H9 (cell line): ENCODE data around the gene GATA5. TPM values are rescaled to one million over a fixed set of nuclear protein-coding genes. Genes with fewer than 3 reads are reported as not detected.

ENCODE experiments used
- DNase-seq: peaks from one replicate; pipeline ENCODE4 v3.0.0-alpha.2; 2017
- H2AFZ ChIP-seq: one replicate; pipeline ENCODE4 v1.6.1; 2013; ENCODE audit warnings: mild to moderate bottlenecking, low read length, control low read depth, moderate library complexity
- H2AK5ac ChIP-seq: 2 replicates; pipeline ENCODE4 v1.6.1; 2013; ENCODE audit warnings: low read length, control low read depth, mixed read lengths; ENCODE audit not compliant: insufficient read length
- H2BK120ac ChIP-seq: one replicate; pipeline ENCODE4 v1.6.1; 2013; ENCODE audit warnings: low read depth, mild to moderate bottlenecking, low read length, control low read depth, inconsistent platforms; ENCODE audit not compliant: poor library complexity, severe bottlenecking
- H2BK12ac ChIP-seq: 2 replicates; pipeline ENCODE4 v1.6.1; 2013; ENCODE audit warnings: low read length, control low read depth, mixed read lengths, low read depth; ENCODE audit not compliant: insufficient read length
- H2BK15ac ChIP-seq: 2 replicates; pipeline ENCODE4 v1.6.1; 2013; ENCODE audit warnings: low read depth, low read length, control low read depth
- H2BK20ac ChIP-seq: one replicate; pipeline ENCODE4 v1.6.1; 2013; ENCODE audit warnings: low read depth, mild to moderate bottlenecking, low read length, control low read depth, inconsistent platforms; ENCODE audit not compliant: poor library complexity, severe bottlenecking
- H2BK5ac ChIP-seq: 2 replicates; pipeline ENCODE4 v1.6.1; 2013; ENCODE audit warnings: low read length, control low read depth, mixed read lengths; ENCODE audit not compliant: insufficient read length
- H3K14ac ChIP-seq: 2 replicates; pipeline ENCODE4 v1.6.1; 2013; ENCODE audit warnings: low read length, control low read depth; ENCODE audit not compliant: insufficient read depth
- H3K18ac ChIP-seq: 2 replicates; pipeline ENCODE4 v1.6.1; 2013; ENCODE audit warnings: low read depth, mild to moderate bottlenecking, mixed read lengths, low read length, control low read depth; ENCODE audit not compliant: insufficient read length
- H3K23ac ChIP-seq: 2 replicates; pipeline ENCODE4 v1.6.1; 2013; ENCODE audit warnings: low read length, control low read depth, mixed read lengths, low read depth; ENCODE audit not compliant: insufficient read length
- H3K23me2 ChIP-seq: 2 replicates; pipeline ENCODE4 v1.6.1; 2013; ENCODE audit warnings: low read depth, mild to moderate bottlenecking, mixed read lengths, low read length, control low read depth; ENCODE audit not compliant: insufficient read length, poor library complexity, severe bottlenecking
- H3K27ac ChIP-seq: 2 replicates; pipeline ENCODE4 v1.5.1; 2013; ENCODE audit warnings: low read length, control low read depth, mixed read lengths, low read depth; ENCODE audit not compliant: insufficient read length
- H3K27me3 ChIP-seq: 2 replicates; pipeline ENCODE4 v1.6.1; 2013; ENCODE audit warnings: low read length, control low read depth, inconsistent platforms; ENCODE audit not compliant: insufficient read depth
- H3K4ac ChIP-seq: 2 replicates; pipeline ENCODE4 v1.6.1; 2013; ENCODE audit warnings: low read depth, mild to moderate bottlenecking, control low read depth, inconsistent platforms, low read length, moderate library complexity
- H3K4me1 ChIP-seq: 2 replicates; pipeline ENCODE4 v1.6.1; 2013; ENCODE audit warnings: low read length, control low read depth, inconsistent platforms; ENCODE audit not compliant: insufficient read depth
- H3K4me2 ChIP-seq: 2 replicates; pipeline ENCODE4 v1.6.1; 2013; ENCODE audit warnings: low read length, control low read depth, mixed read lengths; ENCODE audit not compliant: insufficient read length, insufficient read depth
- H3K56ac ChIP-seq: 2 replicates; pipeline ENCODE4 v1.6.1; 2013; ENCODE audit warnings: low read depth, mild to moderate bottlenecking, mixed read lengths, low read length, control low read depth; ENCODE audit not compliant: insufficient read length
- H3K79me1 ChIP-seq: 2 replicates; pipeline ENCODE4 v1.6.1; 2013; ENCODE audit warnings: low read depth, mild to moderate bottlenecking, moderate library complexity, low read length, control low read depth, inconsistent platforms; ENCODE audit not compliant: insufficient read depth, poor library complexity, severe bottlenecking
- H3K79me2 ChIP-seq: 2 replicates; pipeline ENCODE4 v1.6.1; 2013; ENCODE audit warnings: low read length, control low read depth, inconsistent platforms; ENCODE audit not compliant: insufficient read depth
- H3K9ac ChIP-seq: 2 replicates; pipeline ENCODE4 v1.6.1; 2013; ENCODE audit warnings: low read length, control low read depth, mixed read lengths; ENCODE audit not compliant: insufficient read length; ENCODE audit errors: extremely low read depth
- H3K9me3 ChIP-seq: one replicate; pipeline ENCODE4 v1.6.1; 2013; ENCODE audit warnings: low read depth, low read length, inconsistent platforms; ENCODE audit not compliant: control insufficient read depth
- H3T11ph ChIP-seq: one replicate; pipeline ENCODE4 v1.6.1; 2013; ENCODE audit warnings: mild to moderate bottlenecking, low read length, control low read depth, inconsistent platforms
- H4K20me1 ChIP-seq: one replicate; pipeline ENCODE4 v1.6.1; 2013; ENCODE audit not compliant: control insufficient read depth, insufficient read length, insufficient read depth
- H4K5ac ChIP-seq: 2 replicates; pipeline ENCODE4 v1.6.1; 2013; ENCODE audit warnings: low read depth, mild to moderate bottlenecking, mixed read lengths, low read length, control low read depth; ENCODE audit not compliant: insufficient read length
- H4K8ac ChIP-seq: replicated peaks from 2 replicates; pipeline ENCODE4 v1.6.1; 2013; ENCODE audit warnings: low read length, control low read depth, mixed read lengths, low read depth; ENCODE audit not compliant: insufficient read length
- H4K91ac ChIP-seq: 2 replicates; pipeline ENCODE4 v1.6.1; 2013; ENCODE audit warnings: low read depth, mild to moderate bottlenecking, moderate library complexity, mixed read lengths, low read length, control low read depth; ENCODE audit not compliant: insufficient read length
- H3K27ac Mint-ChIP-seq, 3 experiments: 2 replicates in 2 of 3; 3 replicates in 1 of 3; pipeline ENCODE4 v1.8.0; 2020 to 2021; ENCODE audit warnings: mixed read lengths in 3 of 3, mild to moderate bottlenecking in 1 of 3, moderate library complexity in 1 of 3
- H3K27me3 Mint-ChIP-seq: 2 replicates; pipeline ENCODE4 v1.8.0; 2021; ENCODE audit warnings: low read depth, mild to moderate bottlenecking, moderate library complexity, mixed read lengths
- H3K36me3 Mint-ChIP-seq, 3 experiments: 2 replicates in 2 of 3; 3 replicates in 1 of 3; pipeline ENCODE4 v1.8.0; 2020 to 2021; ENCODE audit warnings: low read depth in 3 of 3, mixed read lengths in 3 of 3; ENCODE audit not compliant: insufficient read depth in 1 of 3
- H3K4me1 Mint-ChIP-seq, 2 experiments: 2 replicates each; pipeline ENCODE4 v1.8.0; 2020; ENCODE audit warnings: mixed read lengths in 2 of 2
- H3K4me3 Mint-ChIP-seq, 2 experiments: 2 replicates in 1 of 2; 3 replicates in 1 of 2; pipeline ENCODE4 v1.8.0; 2020 to 2021; ENCODE audit warnings: mild to moderate bottlenecking in 2 of 2, mixed read lengths in 2 of 2, moderate library complexity in 1 of 2
- H3K9me3 Mint-ChIP-seq, 2 experiments: 2 replicates in 1 of 2; 3 replicates in 1 of 2; pipeline ENCODE4 v1.8.0; 2020; ENCODE audit warnings: mild to moderate bottlenecking in 2 of 2, mixed read lengths in 2 of 2, moderate library complexity in 1 of 2
- CTCF ChIP-seq: fragments of 200-600 bp; sonication (generic); conservative IDR thresholded peaks from 3 replicates; pipeline ENCODE4 v1.8.0; 2021; ENCODE audit warnings: antibody characterized with exemption, mild to moderate bottlenecking
- WGBS: extraction: QIAGEN DNeasy Blood & Tissue Kit; methylation state at CpG from one replicate; pipeline ENCODE4 v1.1.7; 2013; ENCODE audit warnings: missing lambda C conversion rate, low lambda C conversion rate, mixed read lengths; ENCODE audit not compliant: insufficient read length; ENCODE audit errors: extremely low coverage; 5-methylcytosine and 5-hydroxymethylcytosine counted together
- total RNA-seq: library from RNA; stranded (reverse); gene quantifications from 2 replicates; pipeline ENCODE4 v1.2.1, GENCODE V29; 2021

GATA5 gene
- total RNA-seq, 1 experiment from 2014 or later = 0.24 TPM

- Mint-ChIP-seq H3K27ac (no peak overlapping the region), H3K9me3 (no peaks in the 10 kb centered on the region), H3K4me3 (no peak overlapping the region), H3K4me1 (peaks cover 0 to 5% of the 10 kb centered on the region in 2 experiments; a peak in 2 of 4 replicates), H3K36me3 (no peaks in the 10 kb centered on the region; a peak in 1 of 7 replicates), H3K27me3 (peaks cover 13% of the 10 kb centered on the region)
- H3K23me2 ChIP-seq = no peaks in the 10 kb centered on the region
- no peaks in the 10 kb centered on the region for H4K20me1 ChIP-seq
- no peak overlapping the region for H3K4me2 ChIP-seq
- no peak overlapping the region for H3K18ac ChIP-seq
- no peaks in the 10 kb centered on the region for H3K9me3 ChIP-seq
- no peak overlapping the region for H2AFZ ChIP-seq
- no peak overlapping the region for H2BK20ac ChIP-seq
- DNase-seq = no peak
- H4K91ac ChIP-seq = no peak overlapping the region
- no peak overlapping the region for H4K8ac ChIP-seq
- H3K4me1 ChIP-seq = no peaks in the 10 kb centered on the region
- H2BK5ac ChIP-seq = no peak overlapping the region
- no peaks in the 10 kb centered on the region for H3K27me3 ChIP-seq
- no peak overlapping the region for H2BK15ac ChIP-seq
- H3K14ac ChIP-seq = 0 out of 2 replicates have a peak overlapping the region, but pooled peaks have one; percentile 41
- no peaks in the 10 kb centered on the region for H3K79me1 ChIP-seq
- H3K4ac ChIP-seq = no peak overlapping the region
- H3T11ph ChIP-seq = no peak overlapping the region
- WGBS = no CpG with 5 or more reads among the region's 14 CpGs
- no peak overlapping the region for H3K56ac ChIP-seq
- no peak overlapping the region for H4K5ac ChIP-seq
- no peak overlapping the region for H2BK12ac ChIP-seq
- no peaks in the 10 kb centered on the region for H3K79me2 ChIP-seq
- no peak overlapping the region for H2AK5ac ChIP-seq
- no peak for TF ChIP-seq CTCF
- no peak overlapping the region for H2BK120ac ChIP-seq
- H3K23ac ChIP-seq = no peak overlapping the region
- H3K27ac ChIP-seq = no peak overlapping the region
- H3K9ac ChIP-seq = no peak overlapping the region
Measured at GRCh38 chr20:62448788-62449187, 27.0 kb downstream of the GATA5 start.
